NCI-H526 treated with DMSO at 0.1 percent for 48 hours (cell line): Measurements from ENCODE around the gene ATP8A1.
"Not testable (repeated sequence)": the region's sequence is repeated elsewhere in the genome, so short reads cannot be mapped to it uniquely, and the experiment has no call there.

Experiments used
- DNase-seq: peaks from one replicate; lab custom pipeline; 2025; lab: John Stamatoyannopoulos, UW

The ATP8A1 gene

DNA sequence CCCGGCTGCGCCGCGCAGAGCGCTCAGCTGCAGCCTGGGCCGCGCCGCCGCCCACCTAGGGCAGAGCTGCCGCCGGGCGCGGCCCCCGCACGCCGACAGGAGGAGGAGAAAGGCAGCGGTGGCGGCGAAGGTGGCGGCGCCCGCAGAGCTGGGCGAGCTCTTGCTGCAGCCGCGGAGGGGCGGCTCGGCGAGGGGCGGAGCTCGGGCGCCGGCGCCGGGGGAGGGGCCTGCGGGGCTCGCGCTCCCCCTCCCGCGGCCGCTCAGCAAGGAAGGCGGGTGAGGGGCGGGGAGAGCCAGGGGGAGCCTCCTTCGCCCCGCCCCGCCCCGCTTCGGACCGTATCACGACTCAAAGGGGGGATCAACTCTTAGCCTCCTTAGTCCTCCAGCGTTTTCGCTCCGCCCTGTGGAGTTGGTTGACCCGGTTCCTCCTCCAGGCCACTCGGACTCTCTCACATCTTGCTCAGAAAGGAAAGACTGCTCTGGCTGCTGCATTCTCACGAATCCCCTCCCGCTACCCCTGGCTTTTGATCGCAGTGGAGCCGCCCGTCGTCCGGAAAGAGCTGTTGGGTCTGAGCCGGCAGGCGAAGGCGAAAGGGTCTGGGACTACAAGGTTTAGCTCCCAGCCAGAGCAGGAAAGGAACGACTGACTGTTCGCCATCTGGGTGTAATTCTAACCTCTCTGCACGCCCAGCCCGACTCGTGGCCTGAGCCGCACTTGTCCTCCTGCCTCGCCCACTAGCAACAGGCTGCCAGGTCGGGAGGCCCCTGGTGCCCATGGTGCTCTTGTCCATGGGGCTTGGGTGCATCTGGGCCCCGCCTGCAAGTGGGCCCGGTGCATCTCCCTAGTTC lies at the start of gene ATP8A1:
Gene ATP8A1 (minus strand): TSS at position 162 of the 849 bp plus-strand sequence. CDS start 232 bp downstream, outside the sequence.
- DNase-seq = peak; percentile 89

GRCh38 chr4:42706086-42706485 lies 49.2 kb upstream of the ATP8A1 start:
- no peak for DNase-seq

DNA sequence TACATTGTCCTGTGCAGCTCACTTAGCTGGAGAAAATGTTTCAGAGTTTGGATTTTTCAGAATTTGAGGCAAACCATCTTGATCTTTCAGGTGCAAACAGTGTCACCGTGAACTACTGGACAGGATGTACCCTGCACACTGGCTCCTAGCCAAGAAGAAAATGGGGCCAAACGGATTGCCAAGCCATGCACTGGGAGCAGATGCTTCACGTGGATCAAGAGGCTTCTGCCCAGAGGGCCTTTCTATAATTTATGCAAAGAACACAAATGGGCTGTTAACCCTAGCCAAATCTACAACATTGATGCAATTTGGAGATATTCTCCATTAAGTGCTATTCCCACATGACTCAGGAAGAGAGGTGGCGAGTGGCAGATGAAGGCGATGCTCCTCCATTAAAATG lies 46.9 kb upstream of the ATP8A1 start:
- no peak for DNase-seq

- DNase-seq = no peak
Observed at GRCh38 chr4:42702895-42703294, 46.0 kb upstream of the ATP8A1 start.

DNA sequence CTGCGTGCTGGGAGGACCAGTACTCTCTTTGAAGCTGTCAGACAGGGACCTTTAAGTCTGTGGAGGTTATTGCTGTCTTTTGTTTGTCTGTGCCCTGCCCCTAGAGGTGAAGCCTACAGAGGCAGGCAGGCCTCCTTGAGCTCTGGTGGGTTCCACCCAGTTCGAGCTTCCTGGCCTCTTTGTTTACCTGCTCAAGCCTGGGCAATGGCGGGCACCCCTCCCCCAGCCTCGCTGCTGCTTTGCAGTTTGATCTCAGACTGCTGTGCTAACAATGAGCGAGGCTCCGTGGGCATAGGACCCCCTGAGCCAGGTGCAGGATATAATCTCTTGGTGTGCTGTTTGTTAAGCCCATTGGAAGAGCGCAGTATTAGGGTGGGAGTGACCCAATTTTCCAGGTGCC lies 44.9 kb upstream of the ATP8A1 start:
- DNase-seq = not testable (repeated sequence)

DNA sequence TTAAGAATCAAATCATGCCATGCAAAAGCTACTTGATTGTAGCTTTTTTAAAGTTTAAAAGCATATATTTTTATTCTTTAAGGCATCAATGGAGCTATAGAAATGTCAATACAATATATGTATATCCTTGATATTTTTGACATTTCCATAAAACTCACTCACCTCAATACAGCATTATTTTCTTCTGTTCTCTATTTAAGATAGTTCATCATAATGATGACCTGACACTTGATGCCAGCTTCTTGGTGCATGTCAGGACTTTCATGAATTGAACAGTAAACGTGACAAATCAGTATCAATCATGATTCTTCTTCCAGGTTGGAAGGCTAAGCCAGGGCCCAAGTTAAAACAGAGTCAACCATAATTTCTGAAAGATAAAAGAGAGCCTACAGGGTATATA lies 33.6 kb upstream of the ATP8A1 start:
- no peak for DNase-seq

- DNase-seq = no peak
Observed at GRCh38 chr4:42683393-42683792, 26.5 kb upstream of the ATP8A1 start.

DNA sequence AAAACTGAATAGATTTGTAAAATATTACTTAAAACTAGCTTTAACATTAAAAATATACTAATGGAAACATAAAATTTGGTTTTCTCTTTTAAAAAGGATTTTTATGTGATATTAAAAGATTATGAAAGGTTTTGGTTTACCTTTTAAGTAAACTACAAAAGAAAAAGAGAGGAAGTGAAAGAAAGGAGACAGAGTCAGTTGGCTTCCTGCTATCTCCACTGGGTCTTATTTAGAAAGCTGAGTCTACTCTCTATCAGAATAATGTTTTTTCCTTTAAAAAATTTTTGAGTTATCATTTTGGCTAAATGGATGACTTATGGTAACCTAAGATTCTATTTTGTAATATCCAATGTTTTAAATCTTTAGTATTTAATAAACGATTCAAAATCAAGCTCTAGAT lies 21.6 kb upstream of the ATP8A1 start:
- DNase-seq = no peak

- DNase-seq = no peak
Observed at GRCh38 chr4:42676066-42676951, 19.4 kb upstream of the ATP8A1 start.

DNA sequence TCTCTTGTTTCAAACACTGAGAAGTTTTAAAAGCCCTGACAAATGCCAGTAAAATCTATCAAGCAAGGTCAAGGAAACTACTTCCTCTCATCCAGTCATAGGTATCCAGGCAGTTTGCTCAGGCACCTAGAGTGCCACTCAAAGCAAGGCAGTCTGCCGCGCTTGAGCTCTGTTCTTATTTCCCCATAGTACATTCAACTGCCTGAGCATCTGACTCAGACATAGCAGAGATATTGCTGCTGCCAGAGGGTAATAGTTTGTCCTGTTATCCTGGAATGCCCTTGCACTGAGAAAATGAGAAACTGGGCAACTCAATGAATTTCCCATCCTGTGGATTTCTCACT lies 16.1 kb upstream of the ATP8A1 start:
- no peak for DNase-seq

- DNase-seq = no peak
Observed at GRCh38 chr4:42672359-42673081, 15.6 kb upstream of the ATP8A1 start.

- DNase-seq = no peak
Observed at GRCh38 chr4:42671431-42672194, 14.7 kb upstream of the ATP8A1 start.

DNA sequence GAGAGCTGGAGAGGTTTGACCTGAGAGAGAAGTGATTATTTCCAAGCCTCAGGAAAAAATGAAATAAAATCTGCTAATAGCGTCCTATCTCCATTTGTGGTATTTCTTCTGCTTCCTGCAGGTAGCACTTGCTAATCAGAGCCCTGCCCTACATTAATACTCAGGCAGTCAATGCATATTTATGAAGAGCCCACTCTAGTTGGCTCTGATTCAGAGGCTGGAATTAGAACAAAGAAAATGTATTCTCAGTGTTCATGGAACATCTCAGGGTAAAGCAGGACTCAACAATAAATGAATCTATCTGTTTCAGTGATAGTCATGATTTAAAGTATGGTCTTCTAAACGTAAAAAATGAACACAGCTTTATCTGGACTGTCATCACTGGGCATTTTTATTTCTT lies 1.4 kb upstream of the ATP8A1 start:
- DNase-seq = peak; percentile 4

DNA sequence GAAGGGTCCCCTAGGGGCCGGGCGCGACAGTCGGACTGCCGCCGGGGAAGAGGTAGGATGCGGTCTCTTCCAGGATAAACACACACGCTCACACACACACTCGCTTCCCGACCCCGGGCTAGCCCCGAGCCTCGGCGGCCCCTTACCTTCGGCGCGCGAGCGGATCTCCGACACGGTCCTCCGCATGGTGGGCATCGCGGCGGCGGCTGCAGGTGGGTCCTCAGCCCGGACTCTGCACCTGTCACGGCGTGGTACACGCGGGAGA lies 294 bp downstream of the ATP8A1 start:
- DNase-seq = no peak

DNA sequence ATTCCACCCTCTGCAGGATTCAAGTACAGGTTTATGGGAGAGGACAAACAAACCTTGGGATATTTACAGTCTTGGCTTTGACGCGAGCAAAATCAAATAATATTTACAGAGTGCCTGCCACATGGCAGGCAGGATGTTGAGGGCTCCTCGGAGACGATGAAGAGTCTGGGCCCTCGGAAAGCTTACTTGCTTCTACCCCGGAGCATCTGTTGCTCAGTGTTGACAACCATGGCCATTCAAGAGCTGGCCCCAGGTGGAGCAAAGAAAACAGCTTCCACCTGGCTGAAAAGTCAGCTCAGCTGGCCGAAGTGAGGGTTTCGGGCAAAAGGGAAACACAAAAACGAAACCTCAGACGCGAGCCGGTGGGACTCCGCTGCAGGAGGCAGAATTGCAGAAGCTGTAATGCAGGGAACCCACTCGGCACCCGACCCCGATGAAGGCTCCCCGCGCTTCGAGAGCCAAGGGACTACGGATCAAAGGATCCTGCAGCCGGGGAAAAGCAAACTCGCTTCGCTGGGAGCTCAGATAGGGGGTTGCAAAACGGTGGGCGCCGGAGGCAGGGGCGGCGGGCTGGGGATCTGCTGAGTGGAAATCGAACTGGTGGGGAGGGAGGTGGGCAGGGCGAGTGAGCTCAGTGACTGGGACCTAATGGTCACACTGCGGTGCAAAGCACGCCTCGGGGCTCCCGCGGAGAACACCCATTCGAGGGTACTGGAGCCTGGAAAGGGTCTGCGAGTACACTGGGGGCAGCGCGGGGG lies 805 bp downstream of the ATP8A1 start:
- DNase-seq = peak; percentile 56

DNA sequence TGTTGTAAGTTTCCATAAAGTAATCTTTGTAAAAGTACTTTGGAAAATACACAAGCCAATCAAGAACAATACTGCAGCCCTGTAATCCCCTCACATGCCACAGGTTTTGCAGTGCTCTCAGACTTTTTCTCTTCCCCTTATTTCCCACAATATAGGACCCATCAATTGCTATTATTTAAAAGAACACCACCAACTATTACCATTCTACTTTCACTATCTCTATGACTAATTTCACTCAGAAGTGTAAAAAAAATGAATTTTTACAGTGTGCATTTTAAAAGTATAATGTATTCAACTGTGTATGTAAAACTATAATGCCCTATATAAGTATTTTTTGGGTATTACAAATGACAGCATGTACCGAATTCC lies 1.7 kb downstream of the ATP8A1 start:
- no peak for DNase-seq

DNA sequence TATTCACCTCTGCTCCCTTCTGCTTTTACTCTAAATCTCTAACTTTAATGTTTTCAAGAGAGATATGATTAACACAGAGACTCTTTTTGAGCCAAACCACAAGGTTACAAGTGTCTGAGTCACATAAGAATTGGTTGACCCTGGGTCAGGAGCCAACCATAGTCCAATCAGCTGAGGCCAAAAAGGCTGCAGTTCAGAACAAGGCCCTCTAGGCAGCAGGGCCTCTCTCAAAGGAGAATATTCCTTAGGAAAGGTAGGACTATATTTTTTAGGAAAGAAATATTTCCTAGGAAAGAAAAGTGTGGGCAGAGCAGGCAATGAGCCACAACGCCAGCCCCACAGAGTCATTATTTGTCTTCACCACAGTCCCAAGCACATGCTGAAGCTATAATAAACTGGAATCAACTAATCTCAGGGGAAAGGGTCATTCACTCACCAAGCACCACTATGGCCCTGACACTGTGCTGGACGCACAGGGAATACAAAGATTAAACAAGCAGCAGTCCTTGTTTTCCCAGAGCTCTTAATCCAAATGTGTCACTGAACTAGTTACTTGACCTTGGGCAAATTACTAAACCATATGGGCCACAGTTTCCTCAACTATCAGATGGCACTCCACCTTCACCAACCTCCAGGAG lies 2.2 kb downstream of the ATP8A1 start:
- DNase-seq = no peak

DNA sequence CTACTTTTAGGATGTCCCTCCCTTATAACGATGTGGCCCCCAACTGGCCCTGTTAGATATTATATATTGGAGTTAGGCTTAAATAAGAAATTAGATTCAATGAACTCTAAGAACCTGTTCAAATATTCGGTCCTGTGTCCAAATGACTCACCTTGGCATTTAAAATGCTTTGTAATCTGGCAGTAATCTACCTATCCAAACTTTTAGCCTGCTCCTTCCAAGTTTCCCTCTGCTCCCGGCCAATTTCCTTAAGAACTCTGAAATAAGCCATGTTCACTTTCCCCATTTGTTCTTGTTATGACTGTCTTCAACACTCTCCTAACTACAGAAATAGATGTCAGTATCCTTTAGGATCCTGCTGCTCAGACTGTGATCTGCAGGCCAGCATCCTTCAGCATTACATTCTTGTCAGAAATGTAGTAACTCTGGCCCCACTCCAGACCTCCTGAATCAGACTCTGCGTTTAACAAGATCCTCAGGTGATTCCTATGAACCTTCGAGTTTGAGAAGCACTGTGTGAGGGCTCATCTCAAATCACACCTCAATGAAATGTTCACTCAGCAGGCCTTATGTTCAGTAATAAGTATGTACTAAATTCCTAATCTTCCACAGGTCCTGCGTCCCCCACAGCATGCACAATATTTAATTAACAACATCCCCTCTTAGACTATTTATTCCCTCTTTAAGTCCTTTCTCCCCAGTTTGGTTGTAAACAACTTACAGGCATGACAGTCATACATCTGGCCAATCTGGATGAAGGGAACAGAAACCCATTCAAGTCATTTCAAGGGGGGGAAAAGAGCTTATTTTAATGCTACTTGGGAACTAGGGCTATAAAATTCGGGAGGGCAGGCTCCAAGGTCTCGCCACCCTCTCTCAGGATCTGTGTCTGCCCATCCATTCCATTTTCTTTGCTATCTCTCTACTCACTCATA lies 3.0 kb downstream of the ATP8A1 start:
- DNase-seq = no peak

DNA sequence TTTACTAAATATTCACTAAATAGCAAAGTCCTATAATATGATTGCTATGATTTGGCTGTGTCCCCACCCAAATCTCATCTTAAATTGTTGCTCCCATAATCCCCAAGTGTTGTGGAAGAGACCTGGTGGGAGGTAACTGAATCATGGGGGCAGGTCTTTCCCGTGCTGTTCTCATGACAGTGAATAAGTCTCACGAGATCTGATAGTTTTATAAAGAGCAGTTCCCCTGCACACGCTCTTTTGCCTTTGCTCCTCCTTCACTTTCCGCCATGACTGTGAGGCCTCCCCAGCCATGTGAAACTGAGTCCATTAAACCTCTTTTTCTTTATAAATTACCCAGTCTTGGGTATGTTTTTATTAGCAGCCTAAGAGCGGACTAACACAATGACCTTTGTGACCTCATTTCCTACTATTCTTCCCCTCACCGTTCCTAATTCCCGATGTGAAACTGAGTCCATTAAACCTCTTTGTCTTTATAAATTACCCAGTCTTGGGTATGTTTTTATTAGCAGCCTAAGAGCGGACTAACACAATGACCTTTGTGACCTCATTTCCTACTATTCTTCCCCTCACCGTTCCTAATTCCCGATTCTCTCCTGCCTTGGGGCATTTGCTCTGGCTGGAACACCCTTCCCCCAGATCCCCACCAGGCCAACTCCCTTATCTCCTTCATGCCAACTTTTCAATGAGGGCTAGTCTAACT lies 4.2 kb downstream of the ATP8A1 start:
- not testable (repeated sequence) for DNase-seq
